ENCODE results near the gene NMRK2. TPM values are rescaled to one million over a fixed set of nuclear protein-coding genes. Genes with fewer than 3 reads are reported as not detected.

NMRK2 gene
- total RNA-seq, 4 donors from 2014 or later, result not detected

GRCh38 chr19:3966051-3967017 is 33.5 kb downstream of the NMRK2 start:
- TF ChIP-seq CTCF (IDR thresholded peaks at IDR 0.05; ENCODE audit: low read depth), result no peak

GRCh38 chr19:3968556-3969434 is 35.9 kb downstream of the NMRK2 start:
- TF ChIP-seq CTCF (IDR thresholded peaks at IDR 0.05; ENCODE audit: low read depth), result no peak

GRCh38 chr19:3969435-3970312 is 36.8 kb downstream of the NMRK2 start:
- no peak for TF ChIP-seq CTCF (IDR thresholded peaks at IDR 0.05; ENCODE audit: low read depth)

- TF ChIP-seq CTCF (IDR thresholded peaks at IDR 0.05; ENCODE audit: low read depth), result no peak
Observed at GRCh38 chr19:3970313-3970807, 37.5 kb downstream of the NMRK2 start.

GRCh38 chr19:3970808-3971598 is 38.1 kb downstream of the NMRK2 start, which contains the start of gene DAPK3:
TSS of gene DAPK3 (minus strand) at chr19:3971099. CDS start at chr19:3969735, 1,364 bp downstream.
- no peak for TF ChIP-seq CTCF (IDR thresholded peaks at IDR 0.05; ENCODE audit: low read depth)

GRCh38 chr19:3975144-3975543 is 42.3 kb downstream of the NMRK2 start:
- TF ChIP-seq CTCF (IDR thresholded peaks at IDR 0.05; ENCODE audit: low read depth), result no peak
